Renal pelvis (tissue), 12 donors: ENCODE measurements around the gene SYN1. TPM values are rescaled to one million over a fixed set of nuclear protein-coding genes. Genes with fewer than 3 reads are reported as not detected.
"Not testable (repeated sequence)": the region's sequence is repeated elsewhere in the genome, so short reads cannot be mapped to it uniquely, and the experiment has no call there.

Experiments
- DNase-seq: peaks from one replicate; pipeline ENCODE4 v3.0.0-alpha.2; 2013
- long read RNA-seq, 16 experiments: transcript quantifications; one replicate each; lab custom pipeline, GENCODE V29; 2026
- polyA plus RNA-seq, 3 donors: library from polyadenylated mRNA; unstranded; fragments of 120-200 nt; gene quantifications; one replicate each; pipeline ENCODE4 v1.2.1, GENCODE V29; 2013; ENCODE audit not compliant: insufficient read length in 3 of 3

SYN1 gene
- polyA plus RNA-seq = 1 to 10 TPM; 4.4 to 7.4 (median 5.4) TPM
- long read RNA-seq, donor 1, partial matches to known transcripts = 257 of 262 reads
- long read RNA-seq, donor 1, other reads (novel, unspliced or antisense) = 5 of 262 reads
- long read RNA-seq, donor 2, partial matches to known transcripts = 232 of 232 reads
- long read RNA-seq, donor 2, other reads (novel, unspliced or antisense) = 0 of 232 reads
- long read RNA-seq, donor 3, partial matches to known transcripts = 0 of 1 reads
- long read RNA-seq, donor 3, other reads (novel, unspliced or antisense) = 0 of 1 reads
- long read RNA-seq, donor 4, partial matches to known transcripts = 85 of 214 reads
- long read RNA-seq, donor 4, other reads (novel, unspliced or antisense) = 129 of 214 reads
- long read RNA-seq, donor 5 = 0 reads
- long read RNA-seq, donor 6 = 0 reads
- long read RNA-seq, donor 7, partial matches to known transcripts = 202 of 202 reads
- long read RNA-seq, donor 7, other reads (novel, unspliced or antisense) = 0 of 202 reads
- long read RNA-seq, donor 8, partial matches to known transcripts = 193 of 193 reads
- long read RNA-seq, donor 8, other reads (novel, unspliced or antisense) = 0 of 193 reads
- long read RNA-seq, donor 9, partial matches to known transcripts = 221 of 227 reads
- long read RNA-seq, donor 9, other reads (novel, unspliced or antisense) = 6 of 227 reads
- long read RNA-seq, donor 10, partial matches to known transcripts = 159 of 159 reads
- long read RNA-seq, donor 10, other reads (novel, unspliced or antisense) = 0 of 159 reads
- long read RNA-seq, donor 11 = 0 reads
- long read RNA-seq, donor 12, partial matches to known transcripts = 194 of 194 reads
- long read RNA-seq, donor 12, other reads (novel, unspliced or antisense) = 0 of 194 reads
- long read RNA-seq, donor 13, partial matches to known transcripts = 90 of 157 reads
- long read RNA-seq, donor 13, other reads (novel, unspliced or antisense) = 67 of 157 reads
- long read RNA-seq, donor 14, partial matches to known transcripts = 313 of 318 reads
- long read RNA-seq, donor 14, other reads (novel, unspliced or antisense) = 5 of 318 reads
- long read RNA-seq, donor 15, partial matches to known transcripts = 416 of 425 reads
- long read RNA-seq, donor 15, other reads (novel, unspliced or antisense) = 9 of 425 reads
- long read RNA-seq, donor 16 = 0 reads

DNA sequence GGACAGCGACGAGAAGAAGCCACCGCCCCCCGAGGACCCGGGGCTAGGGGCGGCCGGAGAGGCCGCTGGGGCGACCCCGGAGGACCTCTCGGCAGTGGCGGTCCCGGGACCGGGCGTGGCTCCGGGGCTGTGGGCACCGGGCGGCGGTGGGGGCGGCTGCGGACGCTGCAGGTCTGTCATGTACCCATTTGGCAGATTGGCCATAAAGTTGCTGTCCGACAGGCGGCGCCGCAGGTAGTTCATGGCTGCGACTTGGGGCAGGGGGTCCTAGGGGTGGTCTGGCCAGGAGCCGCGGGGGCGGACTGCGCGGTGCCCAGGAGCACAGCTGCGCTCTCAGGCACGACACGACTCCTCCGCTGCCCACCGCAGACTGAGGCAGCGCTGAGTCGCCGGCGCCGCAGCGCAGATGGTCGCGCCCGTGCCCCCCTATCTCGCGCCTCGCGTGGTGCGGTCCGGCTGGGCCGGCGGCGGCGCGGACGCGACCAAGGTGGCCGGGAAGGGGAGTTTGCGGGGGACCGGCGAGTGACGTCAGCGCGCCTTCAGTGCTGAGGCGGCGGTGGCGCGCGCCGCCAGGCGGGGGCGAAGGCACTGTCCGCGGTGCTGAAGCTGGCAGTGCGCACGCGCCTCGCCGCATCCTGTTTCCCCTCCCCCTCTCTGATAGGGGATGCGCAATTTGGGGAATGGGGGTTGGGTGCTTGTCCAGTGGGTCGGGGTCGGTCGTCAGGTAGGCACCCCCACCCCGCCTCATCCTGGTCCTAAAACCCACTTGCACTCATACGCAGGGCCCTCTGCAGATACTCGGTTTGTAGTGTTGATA lies at the start of gene SYN1:
Gene SYN1 (minus strand): TSS at position 372 of the 817 bp plus-strand sequence. CDS start 129 bp downstream, at position 243.
- DNase-seq = peak; percentile 61

- not testable (repeated sequence) for DNase-seq
These were observed 46.1 kb upstream of the SYN1 start for GRCh38 chrX:47665797-47666196.

GRCh38 chrX:47664737-47665136 lies 45.1 kb upstream of the SYN1 start:
- DNase-seq = no peak

- no peak for DNase-seq
These were observed 42.5 kb upstream of the SYN1 start for GRCh38 chrX:47662144-47662657.

DNA sequence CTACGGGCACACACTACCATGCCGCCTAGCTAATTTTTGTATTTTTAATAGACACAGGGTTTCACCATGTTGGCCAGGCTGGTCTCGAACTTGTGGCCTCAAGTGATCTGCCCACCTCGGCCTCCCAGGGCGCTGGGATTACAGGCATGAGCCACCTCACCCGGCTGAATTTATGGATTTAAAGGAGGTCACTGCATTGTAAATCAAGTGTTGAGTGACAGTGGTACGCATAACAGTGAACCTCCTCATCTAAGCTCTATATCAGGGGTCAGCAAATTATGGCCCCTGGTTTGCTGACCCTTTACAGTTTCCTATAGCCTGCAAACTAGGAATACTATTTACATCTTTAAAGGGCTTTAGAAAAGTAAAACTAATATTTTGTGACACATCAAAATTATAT lies 41.9 kb upstream of the SYN1 start:
- DNase-seq = no peak

DNA sequence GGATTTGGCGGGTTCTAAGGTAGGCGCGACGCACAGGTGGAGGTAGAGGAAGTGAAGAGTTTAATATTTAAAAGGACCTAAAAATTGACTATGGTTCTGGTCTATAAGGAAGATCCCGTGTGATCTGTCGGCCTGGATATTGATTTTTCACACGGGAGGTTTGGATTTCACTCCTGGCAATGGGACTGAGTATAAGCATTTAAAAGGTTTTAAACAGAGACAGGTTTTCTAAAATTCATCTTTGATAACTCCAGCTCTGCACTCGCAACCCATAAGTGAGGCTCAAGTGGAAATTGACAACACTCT lies 39.7 kb upstream of the SYN1 start:
- DNase-seq = no peak

DNA sequence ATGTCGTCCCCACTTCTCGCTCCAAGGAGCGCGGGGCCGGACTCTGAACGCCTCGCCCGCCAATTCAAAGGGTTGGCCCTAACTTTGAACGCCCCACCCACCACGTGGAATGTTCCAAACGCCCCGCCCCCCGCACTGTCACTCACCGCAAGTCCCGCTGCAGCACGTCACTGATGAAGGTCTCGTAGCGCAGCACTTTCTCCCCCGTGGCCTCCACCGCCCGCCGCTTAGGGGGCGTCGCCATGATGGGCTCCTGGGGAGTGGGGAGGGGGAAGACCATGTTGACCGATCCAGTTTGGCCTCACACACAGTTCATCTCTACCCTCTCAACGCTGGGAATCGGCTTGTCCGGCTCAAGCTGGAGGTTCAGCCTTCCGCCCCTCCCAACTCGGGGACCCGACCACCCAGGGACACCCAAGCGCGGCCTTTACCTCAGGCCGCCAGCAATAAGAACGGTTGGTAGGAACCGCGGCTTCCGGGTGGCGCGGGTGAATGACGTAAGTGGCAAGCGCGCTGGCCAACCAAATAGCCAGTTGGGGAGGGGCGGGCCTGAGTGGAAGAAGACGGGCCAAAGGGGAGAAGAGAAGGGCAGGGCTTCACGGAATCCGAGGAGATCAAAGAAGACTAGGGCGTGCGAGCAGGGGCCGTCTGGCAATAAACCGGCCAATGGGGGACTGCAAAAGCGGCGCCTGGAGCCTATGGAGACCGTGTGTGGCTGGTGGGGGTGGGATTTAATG lies 39.2 kb upstream of the SYN1 start, which contains the start of gene UXT:
Gene UXT (minus strand): TSS at position 497 of the 737 bp plus-strand sequence. CDS start 253 bp downstream, at position 244.
- DNase-seq = peak; percentile 91

GRCh38 chrX:47658301-47658683 lies 38.6 kb upstream of the SYN1 start:
- DNase-seq = no peak

DNA sequence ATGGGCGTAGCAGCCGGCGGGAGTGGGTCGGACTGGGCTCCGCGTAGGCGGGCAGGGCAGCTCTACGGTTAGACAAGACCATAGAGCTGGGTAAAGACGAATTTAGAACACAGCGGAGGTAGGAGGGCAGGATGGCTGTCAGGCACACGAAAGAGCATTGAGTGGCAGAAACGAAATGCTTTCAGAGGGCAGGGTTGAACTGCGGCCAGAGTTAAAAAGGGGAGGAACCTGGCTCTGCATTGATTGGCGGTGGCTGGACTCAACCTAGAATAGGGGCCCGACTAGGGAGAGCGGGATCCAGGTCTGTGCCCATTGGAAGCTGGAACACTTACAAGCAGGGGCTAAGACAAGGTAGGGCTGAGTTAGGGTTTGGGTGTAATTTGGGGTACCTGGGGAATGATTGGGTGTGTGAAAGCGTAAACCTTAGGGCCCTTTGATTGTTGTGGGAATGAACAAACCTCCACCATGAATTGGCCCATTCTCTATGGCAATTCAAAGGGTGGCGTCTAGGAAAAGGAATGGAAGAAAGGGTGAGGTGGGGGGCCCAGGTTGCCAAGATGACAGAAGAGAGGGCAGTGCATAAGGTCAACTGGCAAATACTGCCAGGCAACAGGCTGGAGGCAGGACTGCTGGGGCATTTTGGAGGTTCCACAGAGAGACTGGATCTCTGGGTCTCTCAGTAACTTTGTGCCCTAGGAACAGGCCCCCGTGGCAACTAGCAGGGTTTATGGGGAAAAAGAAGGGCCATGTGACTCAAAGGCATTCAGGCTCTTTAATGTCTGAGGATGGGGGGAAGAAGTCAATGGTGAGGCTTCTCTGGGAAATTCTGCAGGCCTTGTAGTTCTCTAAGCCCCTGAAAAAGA lies 31.6 kb upstream of the SYN1 start:
- DNase-seq = no peak

- peak; percentile 97 for DNase-seq
These were observed 30.7 kb upstream of the SYN1 start, which contains the start of gene ELK1 for GRCh38 chrX:47650164-47651042. Gene ELK1 (minus strand): TSS chrX:47650563. CDS start chrX:47641441, 9,122 bp downstream.

GRCh38 chrX:47649781-47650163 lies 30.1 kb upstream of the SYN1 start:
- DNase-seq = no peak

- DNase-seq = no peak
These were observed 29.6 kb upstream of the SYN1 start for GRCh38 chrX:47649271-47649670.

DNA sequence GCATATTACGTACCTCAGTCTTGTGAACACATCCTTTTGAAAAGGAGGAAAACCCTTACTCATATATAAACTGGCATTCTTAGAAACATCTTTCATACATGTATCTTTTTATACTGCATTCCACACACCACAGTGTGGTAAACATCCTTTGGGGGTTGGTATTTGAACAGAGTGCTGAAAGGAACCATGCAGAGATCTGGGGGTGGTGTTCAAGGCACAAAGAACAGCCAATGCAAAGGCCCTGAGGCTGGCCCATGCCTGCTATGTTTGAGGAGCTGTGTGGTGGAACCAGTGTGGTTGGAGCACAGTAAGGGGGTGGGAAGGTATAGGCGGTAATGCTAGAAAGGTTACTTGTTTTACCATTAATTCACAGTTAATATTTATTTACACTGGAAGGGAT lies 28.7 kb upstream of the SYN1 start:
- no peak for DNase-seq

DNA sequence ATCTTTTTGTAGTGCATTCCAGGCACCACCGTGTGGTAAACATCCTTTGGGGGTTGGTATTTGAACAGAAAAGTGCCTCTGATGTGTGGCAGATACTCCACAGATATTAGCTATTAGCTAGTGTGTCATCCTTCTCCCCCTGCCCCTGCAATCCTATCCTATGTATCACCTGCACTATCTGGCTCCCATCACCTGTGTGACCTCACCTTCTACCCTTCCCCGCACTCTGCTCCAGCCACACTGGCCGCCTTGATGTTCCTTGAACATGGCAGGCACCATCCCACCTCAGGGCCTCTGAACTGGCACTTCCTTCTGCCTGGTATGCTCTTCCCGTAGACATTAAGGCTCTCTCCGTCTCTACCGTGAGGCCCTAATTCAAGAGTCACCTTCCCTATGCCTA lies 27.0 kb upstream of the SYN1 start:
- DNase-seq = no peak

GRCh38 chrX:47645530-47645929 lies 25.9 kb upstream of the SYN1 start:
- DNase-seq = no peak

DNA sequence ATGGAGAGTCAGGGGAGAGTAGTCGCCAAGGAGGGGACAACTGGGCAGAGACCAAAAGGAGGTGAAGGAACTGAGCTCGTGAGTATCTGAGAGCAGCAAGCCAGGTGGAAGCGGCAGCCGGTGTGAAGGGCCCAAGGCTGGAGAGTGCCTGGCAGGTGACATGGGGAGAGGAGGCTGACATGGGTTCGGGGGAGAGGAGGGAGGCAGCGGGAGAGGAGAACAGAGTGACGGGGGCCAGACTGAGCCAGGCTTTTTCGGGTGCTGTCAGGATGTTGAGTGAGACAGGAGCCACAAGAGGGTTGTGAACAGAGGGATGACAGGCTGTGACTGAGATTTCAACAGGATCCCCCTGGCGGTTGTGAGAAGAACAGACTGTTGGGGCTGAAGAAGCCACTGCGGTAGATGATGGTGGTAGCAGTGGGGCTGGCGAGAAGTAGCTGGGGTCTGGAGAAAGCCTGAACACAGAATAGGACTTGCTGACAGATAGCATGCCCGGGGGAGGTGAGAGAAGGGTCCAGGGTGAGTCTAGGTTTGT lies 25.0 kb upstream of the SYN1 start:
- DNase-seq = no peak

- no peak for DNase-seq
These were observed 24.3 kb upstream of the SYN1 start for GRCh38 chrX:47643926-47644325.

DNA sequence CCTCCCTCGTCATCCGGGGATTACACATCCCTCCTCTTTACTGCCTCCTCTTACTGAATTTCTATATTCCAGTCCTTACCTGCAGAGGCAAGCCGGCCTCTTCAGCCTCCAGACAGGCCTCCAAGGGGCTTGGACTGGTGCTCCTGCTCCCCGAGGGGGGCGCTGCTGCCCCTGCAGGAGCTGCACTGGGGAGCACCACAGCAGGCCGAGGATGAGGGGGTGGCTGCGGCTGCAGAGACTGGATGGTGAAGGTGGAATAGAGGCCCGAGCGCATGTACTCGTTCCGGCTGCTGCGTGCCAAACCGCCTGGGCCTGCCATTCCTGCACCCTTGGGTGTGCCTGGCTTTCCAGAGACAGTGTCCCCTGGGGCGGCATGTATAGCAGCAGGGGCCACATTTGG lies 19.2 kb upstream of the SYN1 start:
- no peak for DNase-seq
